Effector CD8-positive, alpha-beta T cell (primary cell): Measurements from ENCODE around the gene OR10J5.
"Not testable (repeated sequence)": the region's sequence is repeated elsewhere in the genome, so short reads cannot be mapped to it uniquely, and the experiment has no call there.

Experiments used
- DNase-seq: peaks from one replicate; lab custom pipeline; 2025; lab: John Stamatoyannopoulos, UW
- total RNA-seq, 4 experiments: gene quantifications; one replicate each; lab custom pipeline; 2026; lab: John Stamatoyannopoulos, UW

Gene OR10J5, protein sequence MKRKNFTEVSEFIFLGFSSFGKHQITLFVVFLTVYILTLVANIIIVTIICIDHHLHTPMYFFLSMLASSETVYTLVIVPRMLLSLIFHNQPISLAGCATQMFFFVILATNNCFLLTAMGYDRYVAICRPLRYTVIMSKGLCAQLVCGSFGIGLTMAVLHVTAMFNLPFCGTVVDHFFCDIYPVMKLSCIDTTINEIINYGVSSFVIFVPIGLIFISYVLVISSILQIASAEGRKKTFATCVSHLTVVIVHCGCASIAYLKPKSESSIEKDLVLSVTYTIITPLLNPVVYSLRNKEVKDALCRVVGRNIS
- total RNA-seq, result 0 reads per million in 4 experiments

DNA sequence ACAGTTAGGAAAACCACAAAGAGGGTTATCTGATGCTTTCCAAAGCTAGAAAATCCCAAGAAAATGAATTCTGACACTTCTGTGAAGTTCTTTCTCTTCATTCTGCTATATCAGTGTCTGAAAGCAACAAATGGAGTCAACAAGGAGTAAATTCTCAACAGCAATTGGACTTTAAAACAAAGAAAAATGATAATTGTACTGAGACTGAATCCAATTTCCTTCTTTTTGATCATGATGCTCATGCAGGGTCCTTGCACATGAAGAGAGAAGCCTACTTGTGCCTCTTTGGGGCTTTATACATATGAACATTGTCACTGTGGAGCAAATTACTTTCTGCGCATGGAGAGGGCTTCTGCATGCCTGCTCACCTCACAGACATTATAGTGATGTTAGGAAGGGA lies at the start of gene OR10J5:
TSS of gene OR10J5 (minus strand) at position 101 of the 400 bp plus-strand sequence. CDS start at position 101, 0 bp downstream.
- DNase-seq, result no peak

DNA sequence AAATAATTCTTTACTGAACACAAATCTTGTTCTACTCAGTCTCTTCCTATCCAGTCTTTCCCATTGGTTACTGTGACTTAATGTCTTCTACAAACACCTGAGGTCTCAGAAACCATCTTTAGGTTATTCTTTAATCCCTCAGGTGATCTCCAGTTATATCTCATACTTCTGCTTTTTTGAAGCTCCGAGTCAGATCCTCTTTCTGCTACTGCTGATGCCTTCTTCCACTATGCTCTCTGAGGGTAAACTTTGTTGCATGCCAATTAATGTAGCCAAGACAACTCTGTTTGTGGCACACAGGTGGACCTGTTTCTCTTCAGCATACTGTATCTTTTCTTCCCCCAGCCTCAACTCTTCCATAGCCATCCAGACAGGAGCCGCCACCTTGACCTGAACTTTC lies 48.7 kb upstream of the OR10J5 start:
- no peak for DNase-seq

DNA sequence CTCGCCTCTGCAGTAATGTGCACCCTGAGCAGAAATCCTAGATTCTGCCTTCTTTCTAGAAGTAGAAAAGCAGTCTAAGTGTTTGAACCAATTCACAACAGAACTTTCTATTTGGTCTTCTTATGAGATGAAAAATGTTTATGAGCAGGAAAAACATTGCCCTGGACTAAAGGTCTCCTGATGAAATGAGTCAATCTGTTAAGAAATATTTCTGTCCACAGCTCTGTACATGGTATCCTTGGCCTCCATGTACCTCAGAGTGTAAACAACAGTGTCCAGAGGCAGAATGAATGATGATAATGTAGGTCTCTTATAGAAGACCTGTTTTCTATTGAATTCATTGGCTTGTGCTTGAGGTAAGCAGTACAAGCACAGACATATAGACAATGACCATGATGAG lies 45.6 kb upstream of the OR10J5 start:
- DNase-seq, result no peak

DNA sequence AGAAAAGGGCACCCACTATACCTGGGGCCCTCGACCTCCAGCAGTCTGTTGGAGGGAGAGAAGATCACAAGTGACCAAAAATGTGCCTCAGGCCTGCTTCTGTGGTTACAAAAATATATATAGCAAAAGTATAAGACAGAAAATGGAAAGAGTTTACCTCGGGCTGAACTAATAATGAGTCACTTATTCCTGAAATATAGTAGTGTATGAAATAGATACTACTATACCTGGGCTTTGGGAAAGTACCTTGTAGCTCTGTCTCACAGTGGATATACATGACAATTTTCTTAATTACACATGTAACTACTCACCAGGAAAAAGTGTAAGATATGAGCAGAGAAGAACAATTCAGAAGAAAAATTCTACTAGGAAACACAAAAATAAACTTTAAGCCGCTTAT lies 44.5 kb upstream of the OR10J5 start:
- DNase-seq, result no peak

DNA sequence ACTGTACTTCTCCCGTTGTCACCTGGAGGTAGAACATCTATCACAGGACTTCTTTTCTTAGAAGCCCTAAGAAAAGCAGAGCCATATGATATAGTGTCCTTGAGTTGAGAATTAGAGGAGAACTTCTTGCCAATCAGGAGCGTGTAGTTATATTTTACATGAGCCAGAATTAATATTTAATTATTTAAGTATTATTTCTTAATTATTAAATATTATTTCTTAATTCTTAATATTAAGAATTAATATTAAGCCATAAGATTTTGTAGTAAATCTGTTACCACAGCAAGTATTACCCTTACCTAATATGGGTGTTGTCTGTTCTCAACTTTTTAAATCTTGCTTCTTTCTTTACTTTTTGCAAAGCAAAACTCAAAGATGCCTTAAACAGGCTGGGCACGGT lies 41.6 kb upstream of the OR10J5 start:
- no peak for DNase-seq

DNA sequence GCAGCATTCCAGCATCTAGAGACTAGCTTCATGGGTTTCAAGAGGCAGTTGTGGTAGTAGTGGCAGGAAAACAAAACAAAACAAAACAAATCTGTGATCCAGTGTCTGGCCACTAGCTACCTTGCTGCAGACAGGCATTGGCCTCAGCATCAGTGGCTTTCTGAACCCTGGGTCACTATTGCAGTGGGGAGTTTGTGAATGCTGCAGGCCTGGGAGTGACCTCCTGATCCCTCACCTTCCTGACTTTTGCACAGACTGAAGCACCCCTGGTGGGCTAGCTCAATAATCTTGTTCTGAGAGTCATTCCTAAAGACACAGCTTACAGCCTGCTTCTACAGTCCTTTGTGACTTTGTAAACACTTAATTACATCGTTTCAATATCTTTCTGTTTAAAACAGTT lies 26.9 kb upstream of the OR10J5 start:
- DNase-seq, result no peak

DNA sequence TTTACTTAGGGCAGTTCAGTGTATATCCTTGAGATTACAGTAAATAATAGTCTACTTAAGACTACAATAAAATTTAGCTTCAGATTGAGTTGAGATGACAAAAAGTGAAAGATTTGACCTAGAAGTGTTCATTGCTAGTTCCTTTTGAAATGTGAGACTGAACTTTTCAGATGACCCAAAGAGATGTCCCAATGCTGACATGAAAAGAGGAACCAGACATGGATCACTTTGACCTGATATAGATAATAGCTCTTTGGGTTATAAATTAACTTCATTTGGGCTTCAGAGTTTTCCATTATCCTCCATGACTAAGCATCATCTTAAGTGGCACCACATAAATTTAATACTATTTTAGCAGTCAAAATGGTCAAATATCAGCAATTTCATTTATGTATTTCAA lies 25.7 kb upstream of the OR10J5 start:
- no peak for DNase-seq

DNA sequence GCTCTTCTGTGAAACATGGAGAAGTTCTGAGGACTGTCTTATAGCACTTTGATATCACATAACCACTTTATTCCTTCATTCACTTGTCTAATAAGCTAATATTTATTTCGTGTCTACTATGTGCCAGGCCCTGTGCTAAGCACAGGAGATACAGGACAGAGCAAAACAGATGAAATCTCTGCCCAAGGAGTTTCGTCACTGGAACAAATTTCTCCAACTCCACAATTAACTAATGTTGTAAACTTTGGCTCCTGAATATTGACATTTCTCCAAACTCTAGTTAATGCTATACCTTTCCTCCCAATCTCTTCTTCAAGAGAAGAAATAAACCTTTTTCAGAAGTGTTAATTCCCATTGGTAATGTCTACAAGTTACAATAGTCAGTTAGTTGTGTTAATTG lies 24.8 kb upstream of the OR10J5 start:
- no peak for DNase-seq

DNA sequence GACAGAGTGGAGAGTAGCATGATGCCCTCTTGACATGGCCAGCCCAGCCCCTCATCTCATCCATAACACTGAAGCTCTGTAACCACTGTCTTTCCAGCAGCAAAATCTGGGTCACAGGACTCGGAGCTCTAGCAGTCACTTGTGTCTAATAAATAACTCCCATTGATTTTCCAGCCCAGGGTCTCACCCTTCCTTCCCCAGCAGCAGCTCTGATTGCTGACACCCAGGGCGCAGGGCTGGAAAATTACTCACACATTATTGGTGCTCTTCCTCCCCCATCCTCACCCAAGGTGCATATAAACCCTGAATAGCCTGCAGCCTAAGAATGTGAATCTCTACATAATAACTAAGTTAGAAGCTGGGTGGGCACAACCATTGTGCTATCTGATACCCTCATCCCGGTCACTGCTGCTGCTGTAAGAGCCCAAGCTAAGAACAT lies 21.1 kb upstream of the OR10J5 start:
- DNase-seq, result no peak

DNA sequence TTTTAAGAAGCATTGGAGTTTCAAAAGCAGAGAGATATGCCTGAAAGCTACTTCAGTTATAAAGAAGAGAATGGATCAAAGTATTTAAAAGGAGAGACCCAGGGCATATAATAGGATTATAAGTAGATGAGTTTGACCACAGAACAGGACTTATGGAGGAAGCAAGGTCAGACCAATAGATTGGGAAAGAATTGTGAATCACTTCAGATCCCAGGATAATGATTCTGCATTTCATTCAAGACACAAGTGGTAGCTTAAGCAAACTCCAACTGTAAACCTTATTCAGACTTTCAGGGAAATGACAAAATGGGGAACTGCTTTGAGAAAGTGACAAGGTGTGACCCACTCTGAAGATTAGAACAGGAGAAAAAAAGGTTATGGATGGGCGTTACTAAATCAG lies 18.9 kb upstream of the OR10J5 start:
- no peak for DNase-seq

DNA sequence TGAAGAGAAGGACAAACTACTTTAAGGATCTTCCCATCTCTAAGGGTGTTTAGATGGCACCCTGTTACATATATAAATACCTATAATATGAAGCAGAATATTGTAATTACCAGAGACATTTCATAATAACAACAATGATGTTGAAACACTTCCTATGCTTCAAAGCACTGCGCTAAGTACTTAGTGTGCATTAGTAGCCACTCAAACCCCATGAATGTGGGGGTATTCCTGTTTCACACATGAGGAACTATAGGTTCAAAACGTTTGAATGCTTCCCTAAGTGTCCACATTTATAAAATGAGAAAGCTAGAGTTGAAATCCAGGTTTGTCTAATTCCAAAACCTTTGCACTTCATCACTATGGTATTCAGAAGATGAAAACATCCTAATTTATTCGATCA lies 18.5 kb upstream of the OR10J5 start:
- DNase-seq, result no peak

DNA sequence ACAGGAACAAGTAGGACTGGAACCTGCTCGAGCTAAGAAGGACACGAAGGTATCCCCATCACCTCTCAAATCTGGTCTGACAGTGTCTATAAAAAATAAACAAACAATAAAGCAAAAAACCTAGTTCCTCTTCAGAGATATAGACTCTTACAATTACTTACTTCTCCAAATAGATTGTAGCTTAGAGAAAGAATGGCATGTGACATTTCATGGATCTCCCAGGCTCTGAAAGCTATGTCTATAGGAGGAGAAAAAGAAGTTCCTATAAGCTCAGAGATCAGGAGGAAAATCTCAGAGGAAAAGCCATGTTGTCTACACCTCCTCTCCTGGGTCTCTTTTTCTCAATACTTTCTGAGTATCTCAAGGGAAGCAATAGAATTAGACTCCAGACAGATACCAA lies 12.3 kb upstream of the OR10J5 start:
- DNase-seq, result no peak

DNA sequence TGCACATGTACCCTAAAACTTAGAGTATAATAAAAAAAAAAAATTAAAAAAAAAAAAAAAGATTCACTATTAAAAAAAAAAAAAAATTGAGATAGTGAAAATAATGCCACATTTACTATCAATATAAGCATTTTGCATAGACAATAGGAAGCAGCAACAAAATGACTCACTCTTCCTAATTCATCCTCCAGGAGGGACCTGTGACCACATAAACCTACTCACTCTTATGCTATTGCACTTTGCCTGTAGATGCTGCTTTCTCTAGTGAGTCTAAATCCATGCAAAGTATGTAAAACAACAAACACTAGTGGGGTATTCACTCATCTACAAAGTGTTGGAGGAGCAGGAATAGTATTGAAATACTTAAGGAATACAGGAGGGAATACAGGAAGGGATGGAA lies 2.9 kb downstream of the OR10J5 start:
- DNase-seq, result no peak

DNA sequence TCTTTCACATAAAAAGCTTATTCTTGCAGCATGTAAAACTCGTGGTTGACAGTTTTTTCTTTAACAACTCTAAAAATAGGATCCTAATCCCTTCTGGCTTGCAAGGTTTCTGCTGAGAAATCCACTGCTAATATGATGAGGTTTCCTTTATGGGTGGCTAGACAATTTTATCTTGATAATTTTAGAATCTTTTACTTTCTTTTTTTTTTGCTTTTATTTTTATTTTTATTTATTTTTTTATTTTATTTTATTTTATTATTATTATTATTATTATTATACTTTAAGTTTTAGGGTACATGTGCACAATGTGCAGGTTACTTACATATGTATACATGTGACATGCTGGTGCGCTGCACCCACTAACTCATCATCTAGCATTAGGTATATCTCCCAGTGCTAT lies 11.0 kb downstream of the OR10J5 start:
- DNase-seq, result not testable (repeated sequence)

DNA sequence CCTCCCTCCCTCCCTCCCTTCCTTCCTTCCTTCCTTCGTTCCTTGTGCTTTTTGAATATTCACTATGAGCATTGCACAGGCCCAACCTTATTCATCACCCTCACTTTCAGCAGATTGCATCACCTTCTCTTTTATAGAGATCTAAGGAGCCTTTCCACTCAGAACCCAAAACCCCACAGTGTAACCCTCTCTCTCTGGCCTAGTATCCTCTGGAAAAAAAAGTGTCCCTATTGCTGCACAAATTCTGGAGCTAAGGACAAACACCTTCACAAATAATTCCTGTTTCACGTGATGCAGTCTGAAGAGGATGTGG lies 25.6 kb downstream of the OR10J5 start:
- no peak for DNase-seq

DNA sequence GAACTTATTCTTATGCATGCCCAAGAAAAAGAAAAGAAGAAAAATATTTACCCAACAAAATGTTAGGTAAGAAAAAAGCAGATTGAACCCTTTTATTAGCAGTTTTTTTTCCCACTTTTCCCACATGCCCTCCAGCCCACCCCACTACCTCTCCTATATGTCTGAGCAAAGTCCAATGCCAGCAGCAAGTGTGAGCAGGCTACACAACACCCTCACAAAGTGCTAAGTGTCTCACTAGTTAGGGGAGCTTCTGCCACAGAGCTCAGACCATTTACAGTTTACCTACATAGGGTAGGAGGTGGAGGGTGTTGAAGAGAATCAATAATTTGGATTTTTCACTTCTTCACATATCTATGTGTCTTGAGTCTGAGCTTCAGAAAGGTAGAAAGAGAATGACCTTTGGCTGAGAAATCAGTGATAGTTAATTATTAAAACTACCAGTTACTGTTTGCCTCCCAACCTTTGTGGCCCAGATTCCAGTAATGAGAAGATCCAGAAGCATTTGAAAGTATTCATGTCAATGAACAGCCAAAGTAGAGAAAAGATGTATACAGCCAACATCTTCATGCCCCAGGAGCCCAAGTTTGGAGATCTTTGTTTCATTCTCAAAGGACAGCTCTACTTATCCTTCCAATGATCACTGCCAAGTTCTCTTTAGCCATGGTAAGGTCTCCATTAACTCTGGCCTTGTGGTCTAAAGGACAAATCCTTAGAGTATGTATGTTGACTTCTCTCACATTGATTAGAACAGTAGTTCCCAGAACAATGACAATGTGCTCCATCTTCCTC lies 26.2 kb downstream of the OR10J5 start:
- DNase-seq, result no peak

DNA sequence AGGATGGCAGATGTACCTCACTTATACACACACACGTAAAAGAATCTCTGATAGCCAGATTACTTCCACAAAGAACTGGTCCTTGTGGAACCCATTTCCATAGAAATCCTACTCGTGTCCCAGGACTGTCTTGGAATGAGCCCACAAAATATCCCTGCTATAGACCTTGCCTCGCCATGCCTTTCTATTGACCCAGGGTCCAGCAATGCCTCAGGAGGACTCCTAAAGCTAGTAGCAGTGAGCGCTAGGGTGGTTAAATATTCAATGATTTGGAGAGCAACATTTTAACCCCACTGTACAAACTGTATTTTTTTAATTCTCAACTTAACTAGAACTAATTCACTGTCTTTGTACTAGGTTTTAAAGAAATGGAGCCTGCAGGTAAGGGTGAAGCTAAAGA lies 26.9 kb downstream of the OR10J5 start:
- no peak for DNase-seq

DNA sequence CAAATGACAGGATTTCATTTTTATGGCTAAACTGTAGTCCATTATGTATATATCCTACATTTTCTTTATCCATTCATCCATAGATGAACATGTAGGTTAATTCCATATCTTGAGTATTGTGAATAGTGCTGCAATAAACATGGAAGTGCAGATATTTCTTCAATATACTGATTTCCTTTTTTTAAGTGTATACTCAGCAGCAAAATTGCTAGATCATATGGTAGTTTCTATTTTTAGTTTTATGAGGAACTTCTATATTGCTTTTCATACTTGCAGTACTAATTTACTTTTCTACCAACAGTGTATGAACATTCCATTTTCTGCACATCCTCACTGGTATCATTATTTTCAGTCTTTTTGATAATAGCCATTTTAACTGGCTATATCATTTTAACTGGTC lies 30.1 kb downstream of the OR10J5 start:
- DNase-seq, result no peak

DNA sequence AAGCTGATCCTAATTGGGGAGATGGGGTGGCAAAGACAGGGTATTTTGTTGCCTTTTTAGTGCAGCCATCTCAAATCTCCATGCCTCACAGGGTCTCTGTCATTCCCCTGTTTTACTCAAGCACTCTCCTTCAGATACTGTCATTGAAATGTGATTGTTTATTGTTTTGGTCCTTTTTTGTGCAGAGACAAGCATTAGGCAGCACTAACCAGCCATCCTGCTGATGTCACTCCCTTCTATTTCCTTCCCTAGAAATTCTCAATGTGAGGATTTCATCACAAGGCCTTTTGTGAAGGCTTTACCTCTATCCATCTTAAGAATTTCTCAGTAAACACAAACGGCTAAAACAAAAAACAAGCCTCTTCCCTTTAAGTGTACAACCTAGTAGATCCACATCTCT lies 34.7 kb downstream of the OR10J5 start:
- no peak for DNase-seq

DNA sequence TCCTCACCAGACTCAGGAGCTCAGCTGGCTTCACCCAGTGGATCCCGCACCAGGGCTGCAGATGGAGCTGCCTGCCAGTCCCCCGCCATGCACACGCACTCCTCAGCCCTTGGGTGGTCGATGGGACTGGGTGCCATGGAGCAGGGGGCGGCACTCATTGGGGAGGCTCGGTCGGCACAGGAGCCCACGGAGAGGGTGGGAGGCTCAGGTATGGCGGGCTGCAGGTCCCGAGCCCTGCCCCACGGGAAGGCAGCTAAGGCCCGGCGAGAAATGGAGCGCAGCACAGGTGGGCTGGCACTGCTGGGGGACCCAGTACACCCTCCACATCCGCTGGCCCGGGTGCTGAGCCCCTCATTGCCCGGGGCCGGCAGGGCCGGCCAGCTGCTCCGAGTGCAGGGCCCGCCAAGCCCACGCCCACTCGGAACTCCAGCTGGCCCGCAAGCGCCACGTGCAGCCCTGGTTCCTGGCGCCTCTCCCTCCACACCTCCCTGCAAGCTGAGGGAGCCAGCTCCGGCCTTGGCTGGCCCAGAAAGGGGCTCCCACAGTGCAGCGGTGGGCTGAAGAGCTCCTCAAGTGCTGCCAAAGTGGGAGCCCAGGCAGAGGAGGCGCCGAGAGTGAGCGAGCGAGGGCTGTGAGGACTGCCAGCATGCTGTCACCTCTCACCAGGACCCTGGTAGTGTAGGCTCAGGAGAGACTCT lies 41.1 kb downstream of the OR10J5 start:
- DNase-seq, result not testable (repeated sequence)

DNA sequence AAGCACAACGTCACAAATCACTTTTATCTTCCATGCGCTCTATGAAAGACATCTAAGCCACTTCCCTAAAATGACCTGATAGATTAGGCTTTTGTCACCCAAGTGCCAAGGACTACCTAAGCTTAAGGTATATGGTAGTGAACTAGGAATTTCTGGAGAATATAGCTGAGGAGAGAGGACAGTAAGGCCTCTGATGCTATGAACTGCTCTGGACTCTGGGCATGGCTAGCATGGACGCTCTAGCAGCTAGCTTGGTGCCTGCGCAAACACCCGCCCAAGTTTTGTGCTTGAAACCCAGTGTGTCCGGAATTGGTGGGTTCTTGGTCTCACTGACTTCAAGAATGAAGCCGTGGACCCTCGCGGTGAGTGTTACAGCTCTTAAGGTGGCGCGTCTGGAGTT lies 42.5 kb downstream of the OR10J5 start:
- DNase-seq, result no peak

DNA sequence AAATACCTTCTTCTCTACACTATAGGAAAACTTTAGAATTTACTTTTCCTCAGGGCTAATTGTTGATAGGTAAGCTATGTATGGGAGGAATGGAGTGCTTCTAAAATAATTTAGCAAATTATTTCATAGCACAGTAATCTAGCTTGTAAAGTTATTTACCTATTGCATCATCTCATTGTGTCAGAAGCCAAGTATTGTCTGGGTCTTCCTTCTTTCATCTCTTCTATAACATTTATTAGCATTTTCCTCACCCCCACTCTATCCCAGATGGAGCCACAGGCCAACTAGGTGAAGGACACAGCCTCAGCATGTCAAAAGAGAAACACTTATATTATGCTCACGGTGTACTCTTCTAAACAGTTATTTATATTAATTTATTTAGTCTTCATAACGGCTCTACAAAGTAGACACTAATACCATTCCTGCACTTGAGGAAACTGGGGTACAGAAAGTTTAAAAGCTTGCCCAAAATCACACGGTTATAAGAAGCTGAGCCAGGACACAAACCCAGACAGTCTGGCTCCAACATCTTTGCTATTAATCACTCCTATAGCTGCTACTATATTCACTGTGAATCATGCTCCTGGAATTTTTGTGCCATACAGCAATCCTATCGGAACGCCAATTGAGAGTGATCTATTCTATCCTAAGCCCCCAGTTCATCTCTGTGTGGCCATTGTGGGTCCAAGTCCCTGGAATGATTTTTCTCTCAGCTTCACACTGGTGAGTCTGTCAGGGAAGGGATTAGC lies 43.1 kb downstream of the OR10J5 start:
- no peak for DNase-seq
